ENCODE data around the gene AZIN2.

DNA sequence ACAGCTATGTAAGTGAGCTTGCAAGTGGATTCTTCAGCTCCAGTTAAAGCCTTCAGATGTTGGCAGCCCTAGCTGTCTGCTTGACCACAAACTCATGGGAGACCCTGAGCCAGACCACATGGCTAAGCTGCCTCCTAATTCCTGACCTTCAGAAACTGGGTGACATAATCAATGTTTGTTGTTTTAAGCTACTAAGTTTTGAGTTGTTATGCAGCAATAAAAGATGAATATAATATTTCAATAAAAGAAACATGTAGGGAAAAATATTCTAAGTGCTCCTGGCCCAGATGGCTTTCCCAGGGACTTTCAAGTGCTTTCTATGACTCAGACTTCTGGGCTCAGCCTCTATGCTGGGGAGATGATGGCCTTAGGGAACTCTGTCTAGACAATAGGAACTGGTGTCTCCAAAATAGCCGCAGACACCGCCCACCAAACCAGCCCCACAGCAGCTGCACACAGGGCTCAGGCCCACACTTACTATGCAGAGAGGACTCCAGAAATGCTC, 20.3 kb upstream of the AZIN2 start:
- TF ChIP-seq POLR2A (IDR thresholded peaks at IDR 0.05; ENCODE audit: low read depth, low read length): no peak
- TF ChIP-seq TAF1 (IDR thresholded peaks at IDR 0.05; ENCODE audit: borderline replicate concordance, low read depth, low read length): no peak
